ENCODE data around the gene FLNC. TPM values are rescaled to one million over a fixed set of nuclear protein-coding genes. Genes with fewer than 3 reads are reported as not detected.

Gene FLNC
- total and polyA plus RNA-seq, 2 of the 13 experiments (the other 11 are each of a cell fraction or from before 2014, with no cell fraction given), result 0.02 TPM; not detected in 1

GRCh38 chr7:128906001-128906765 is 76.0 kb downstream of the FLNC start:
- no peak overlapping the region for H3K9ac ChIP-seq (ENCODE audit: insufficient read depth, low read depth, low read length)
- 42% methylated on average over 5 of the region's 5 CpGs for WGBS (ENCODE audit: low lambda C conversion rate)
- intact Hi-C loops (cut with micrococcal nuclease; ENCODE audit: unreplicated experiment), result no loop called here

More at GRCh38 chr7:128906001-128906765, 76.0 kb downstream of the FLNC start:
- Histone ChIP-seq H3K36me3 (replicated peaks in 1 of 2; ENCODE audit: control insufficient read depth in 1 of 2, insufficient read depth in 2 of 2, low read length in 2 of 2) (no peaks in the 10 kb centered on the region), H3K4me2 (ENCODE audit: low read depth, low read length) (no peak overlapping the region), H3K9me3 (ENCODE audit: low read length) (no peaks in the 10 kb centered on the region), H3K4me1 (ENCODE audit: insufficient read depth, low read length) (peaks cover 22% of the 10 kb centered on the region), H3K27ac (ENCODE audit: extremely low read length, insufficient read depth, low read length) (no peak overlapping the region), H3K79me2 (ENCODE audit: insufficient read depth, low read length) (no peaks in the 10 kb centered on the region), H4K20me1 (ENCODE audit: insufficient read depth, low read length) (no peaks in the 10 kb centered on the region), H2AFZ (ENCODE audit: low read length) (no peak overlapping the region), H3K4me3 (replicated peaks in 1 of 3; ENCODE audit: insufficient read depth in 1 of 3, low read depth in 2 of 3, low read length in 3 of 3) (no peak overlapping the region), H3K27me3 (ENCODE audit: control insufficient read depth in 1 of 2, insufficient read depth in 2 of 2, low read length in 2 of 2) (peaks cover 0 to 34% of the 10 kb centered on the region in 2 experiments; a peak in 2 of 5 replicates)
- ChIA-PET POLR2A (no interaction called here), CTCF (ENCODE audit: low intra/inter-chr PET ratio, low total read pairs) (interaction anchor here (1.2 to 3.1 kb wide), 2 partner anchors 185 kb away, joined by 5 to 27 read pairs; no protein-coding TSS in a partner anchor)
- no peak for FAIRE-seq
- in situ Hi-C loops (cut with HindIII; ENCODE audit: extremely low pct_ligation_motif_present, low pct_unique_long_range_greater_than_20kb), result loop anchor here (5.0 kb wide), 2 partner anchors 41 to 186 kb away; no protein-coding TSS in a partner anchor
- ATAC-seq, result no peak
- BruUV-seq (replicated peaks), result no TSS peak
- DNase-seq (ENCODE audit: low spot score), result no peak
- TF ChIP-seq ZNF224 (CRISPR knock-in tag; IDR thresholded peaks at IDR 0.05), result no peak
- no peak for TF ChIP-seq GABPB1 (CRISPR knock-in tag; IDR thresholded peaks at IDR 0.05)
- TF ChIP-seq CENPT (CRISPR knock-in tag; IDR thresholded peaks at IDR 0.05; ENCODE audit: low read depth), result no peak
- TF ChIP-seq ZBTB21 (CRISPR knock-in tag; IDR thresholded peaks at IDR 0.05), result no peak
- no peak for TF ChIP-seq ZSCAN31 (CRISPR knock-in tag; IDR thresholded peaks at IDR 0.05; ENCODE audit: low read depth)
- TF ChIP-seq, protein P1, sequence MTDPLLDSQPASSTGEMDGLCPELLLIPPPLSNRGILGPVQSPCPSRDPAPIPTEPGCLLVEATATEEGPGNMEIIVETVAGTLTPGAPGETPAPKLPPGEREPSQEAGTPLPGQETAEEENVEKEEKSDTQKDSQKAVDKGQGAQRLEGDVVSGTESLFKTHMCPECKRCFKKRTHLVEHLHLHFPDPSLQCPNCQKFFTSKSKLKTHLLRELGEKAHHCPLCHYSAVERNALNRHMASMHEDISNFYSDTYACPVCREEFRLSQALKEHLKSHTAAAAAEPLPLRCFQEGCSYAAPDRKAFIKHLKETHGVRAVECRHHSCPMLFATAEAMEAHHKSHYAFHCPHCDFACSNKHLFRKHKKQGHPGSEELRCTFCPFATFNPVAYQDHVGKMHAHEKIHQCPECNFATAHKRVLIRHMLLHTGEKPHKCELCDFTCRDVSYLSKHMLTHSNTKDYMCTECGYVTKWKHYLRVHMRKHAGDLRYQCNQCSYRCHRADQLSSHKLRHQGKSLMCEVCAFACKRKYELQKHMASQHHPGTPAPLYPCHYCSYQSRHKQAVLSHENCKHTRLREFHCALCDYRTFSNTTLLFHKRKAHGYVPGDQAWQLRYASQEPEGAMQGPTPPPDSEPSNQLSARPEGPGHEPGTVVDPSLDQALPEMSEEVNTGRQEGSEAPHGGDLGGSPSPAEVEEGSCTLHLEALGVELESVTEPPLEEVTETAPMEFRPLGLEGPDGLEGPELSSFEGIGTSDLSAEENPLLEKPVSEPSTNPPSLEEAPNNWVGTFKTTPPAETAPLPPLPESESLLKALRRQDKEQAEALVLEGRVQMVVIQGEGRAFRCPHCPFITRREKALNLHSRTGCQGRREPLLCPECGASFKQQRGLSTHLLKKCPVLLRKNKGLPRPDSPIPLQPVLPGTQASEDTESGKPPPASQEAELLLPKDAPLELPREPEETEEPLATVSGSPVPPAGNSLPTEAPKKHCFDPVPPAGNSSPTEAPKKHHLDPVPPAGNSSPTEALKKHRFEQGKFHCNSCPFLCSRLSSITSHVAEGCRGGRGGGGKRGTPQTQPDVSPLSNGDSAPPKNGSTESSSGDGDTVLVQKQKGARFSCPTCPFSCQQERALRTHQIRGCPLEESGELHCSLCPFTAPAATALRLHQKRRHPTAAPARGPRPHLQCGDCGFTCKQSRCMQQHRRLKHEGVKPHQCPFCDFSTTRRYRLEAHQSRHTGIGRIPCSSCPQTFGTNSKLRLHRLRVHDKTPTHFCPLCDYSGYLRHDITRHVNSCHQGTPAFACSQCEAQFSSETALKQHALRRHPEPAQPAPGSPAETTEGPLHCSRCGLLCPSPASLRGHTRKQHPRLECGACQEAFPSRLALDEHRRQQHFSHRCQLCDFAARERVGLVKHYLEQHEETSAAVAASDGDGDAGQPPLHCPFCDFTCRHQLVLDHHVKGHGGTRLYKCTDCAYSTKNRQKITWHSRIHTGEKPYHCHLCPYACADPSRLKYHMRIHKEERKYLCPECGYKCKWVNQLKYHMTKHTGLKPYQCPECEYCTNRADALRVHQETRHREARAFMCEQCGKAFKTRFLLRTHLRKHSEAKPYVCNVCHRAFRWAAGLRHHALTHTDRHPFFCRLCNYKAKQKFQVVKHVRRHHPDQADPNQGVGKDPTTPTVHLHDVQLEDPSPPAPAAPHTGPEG (CRISPR knock-in tag; IDR thresholded peaks at IDR 0.05), result no peak
- TF ChIP-seq, protein P2, sequence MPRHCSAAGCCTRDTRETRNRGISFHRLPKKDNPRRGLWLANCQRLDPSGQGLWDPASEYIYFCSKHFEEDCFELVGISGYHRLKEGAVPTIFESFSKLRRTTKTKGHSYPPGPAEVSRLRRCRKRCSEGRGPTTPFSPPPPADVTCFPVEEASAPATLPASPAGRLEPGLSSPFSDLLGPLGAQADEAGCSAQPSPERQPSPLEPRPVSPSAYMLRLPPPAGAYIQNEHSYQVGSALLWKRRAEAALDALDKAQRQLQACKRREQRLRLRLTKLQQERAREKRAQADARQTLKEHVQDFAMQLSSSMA (CRISPR knock-in tag; IDR thresholded peaks at IDR 0.05), result no peak
- TF ChIP-seq ZNF800 (CRISPR knock-in tag; IDR thresholded peaks at IDR 0.05), result no peak
- no peak for TF ChIP-seq HDAC2 (CRISPR knock-in tag; IDR thresholded peaks at IDR 0.05)
